Prostate gland (tissue), 2 donors: Measurements from ENCODE around the gene N4BP2L1. TPM values are rescaled to one million over a fixed set of nuclear protein-coding genes. Genes with fewer than 3 reads are reported as not detected.

Experiments used
- DNase-seq: peaks from one replicate; pipeline ENCODE4 v3.0.0-alpha.2; 2019; ENCODE audit warnings: low spot score
- H3K27ac ChIP-seq, 2 donors: fragments of 200-600 bp; sonication (generic); 2 replicates each; pipeline ENCODE4 v1.5.1; 2017 to 2019
- H3K27me3 ChIP-seq: fragments of 200-600 bp; sonication (generic); replicated peaks from 2 replicates; pipeline ENCODE4 v1.5.1; 2019; ENCODE audit not compliant: insufficient read depth
- H3K36me3 ChIP-seq, 2 donors: fragments of 200-600 bp; sonication (generic); 1 replicate in 1 of 2; 2 replicates in 1 of 2; pipeline versions ENCODE4 v1.5.1 to v1.8.1; 2017 to 2019
- H3K4me1 ChIP-seq: fragments of 200-600 bp; sonication (generic); replicated peaks from 2 replicates; pipeline ENCODE4 v1.5.1; 2019
- H3K4me3 ChIP-seq, 2 donors: fragments of 200-600 bp; sonication (generic); 2 replicates each; pipeline ENCODE4 v1.5.1; 2017 to 2019
- H3K9me3 ChIP-seq: fragments of 200-600 bp; sonication (generic); 2 replicates; pipeline ENCODE4 v1.5.1; 2017
- POLR2A ChIP-seq: fragments of 450-650 bp; IDR thresholded peaks from one replicate; pipeline ENCODE4 v1.6.1; 2016; ENCODE audit warnings: antibody characterized with exemption, mild to moderate bottlenecking
- POLR2AphosphoS5 ChIP-seq: sonication (generic); formaldehyde crosslinking; IDR thresholded peaks from one replicate; pipeline ENCODE4 v1.6.1; 2017; ENCODE audit warnings: antibody characterized with exemption
- WGBS: methylation state at CpG from one replicate; pipeline ENCODE4 v1.1.5; 2018; 5-methylcytosine and 5-hydroxymethylcytosine counted together
- intact Hi-C: fragments of 100-400 bp; cut with DNase I; formaldehyde crosslinking; loops from one replicate; pipeline ENCODE4 v1.14.2; 2022
- total RNA-seq, 2 donors: library from RNA; depleted of rRNA; stranded (reverse); fragments of >200 nt; gene quantifications; one replicate each; pipeline ENCODE4 v1.1.0, GENCODE V29; 2016
- TF ChIP-seq, protein P1 (sequence below), 4 experiments: fragments of 200-600 bp in 2 of 4; fragments of 450-650 bp in 2 of 4; sonication (generic) in 2 of 4; IDR thresholded peaks; 1 replicate in 3 of 4; 2 replicates in 1 of 4; pipeline ENCODE4 v1.5.1; 2016 to 2019; ENCODE audit warnings: antibody characterized with exemption in 4 of 4, mild to moderate bottlenecking in 2 of 4, moderate library complexity in 2 of 4

Gene N4BP2L1
- total RNA-seq, 2 donors from 2014 or later: 20.9 to 22.7 TPM

DNA sequence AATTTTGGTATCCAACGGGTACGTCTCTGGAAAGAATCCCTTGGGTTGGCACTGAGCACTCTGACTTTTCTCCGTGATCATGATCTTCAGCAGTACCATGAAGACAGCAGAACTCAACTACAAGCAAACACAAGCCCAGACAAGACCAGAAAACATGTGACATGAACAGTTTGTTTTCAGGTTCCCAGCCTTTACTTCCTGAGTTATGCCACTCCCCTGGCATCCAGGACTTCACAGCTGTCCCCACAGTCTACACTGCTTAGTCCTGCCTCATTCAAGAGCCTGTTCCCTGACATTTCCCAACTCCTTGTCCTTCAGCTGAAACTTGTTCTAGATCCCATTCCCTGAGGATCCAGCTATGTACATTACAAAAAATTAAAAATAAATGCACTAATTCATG, 4.9 kb upstream of the N4BP2L1 start:
- H3K27me3 ChIP-seq: no peaks in the 10 kb centered on the region
- H3K36me3 ChIP-seq: no peaks in the 10 kb centered on the region
- no peak overlapping the region for H3K27ac ChIP-seq
- WGBS: 39% methylated on average over 3 of the region's 3 CpGs
- TF ChIP-seq POLR2AphosphoS5: peak; percentile 72
- TF ChIP-seq, protein P1, sequence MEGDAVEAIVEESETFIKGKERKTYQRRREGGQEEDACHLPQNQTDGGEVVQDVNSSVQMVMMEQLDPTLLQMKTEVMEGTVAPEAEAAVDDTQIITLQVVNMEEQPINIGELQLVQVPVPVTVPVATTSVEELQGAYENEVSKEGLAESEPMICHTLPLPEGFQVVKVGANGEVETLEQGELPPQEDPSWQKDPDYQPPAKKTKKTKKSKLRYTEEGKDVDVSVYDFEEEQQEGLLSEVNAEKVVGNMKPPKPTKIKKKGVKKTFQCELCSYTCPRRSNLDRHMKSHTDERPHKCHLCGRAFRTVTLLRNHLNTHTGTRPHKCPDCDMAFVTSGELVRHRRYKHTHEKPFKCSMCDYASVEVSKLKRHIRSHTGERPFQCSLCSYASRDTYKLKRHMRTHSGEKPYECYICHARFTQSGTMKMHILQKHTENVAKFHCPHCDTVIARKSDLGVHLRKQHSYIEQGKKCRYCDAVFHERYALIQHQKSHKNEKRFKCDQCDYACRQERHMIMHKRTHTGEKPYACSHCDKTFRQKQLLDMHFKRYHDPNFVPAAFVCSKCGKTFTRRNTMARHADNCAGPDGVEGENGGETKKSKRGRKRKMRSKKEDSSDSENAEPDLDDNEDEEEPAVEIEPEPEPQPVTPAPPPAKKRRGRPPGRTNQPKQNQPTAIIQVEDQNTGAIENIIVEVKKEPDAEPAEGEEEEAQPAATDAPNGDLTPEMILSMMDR (IDR thresholded peaks at IDR 0.05): no peak
- H3K4me3 ChIP-seq: no peak overlapping the region
- peak; percentile 72 for DNase-seq
- H3K4me1 ChIP-seq: no peaks in the 10 kb centered on the region
- intact Hi-C loops: no loop called here
- H3K9me3 ChIP-seq: no peaks in the 10 kb centered on the region

- Histone ChIP-seq H3K27ac (no peak overlapping the region), H3K4me1 (no peaks in the 10 kb centered on the region), H3K27me3 (no peaks in the 10 kb centered on the region), H3K4me3 (no peak overlapping the region), H3K9me3 (no peaks in the 10 kb centered on the region), H3K36me3 (no peaks in the 10 kb centered on the region)
- TF ChIP-seq POLR2AphosphoS5: no peak
- TF ChIP-seq, protein P1 (IDR thresholded peaks at IDR 0.05): no peak
- no peak for TF ChIP-seq POLR2A
- DNase-seq: no peak
- 96% methylated on average over 5 of the region's 5 CpGs for WGBS
- intact Hi-C loops: no loop called here
Measured at GRCh38 chr13:32431361-32431760, 3.4 kb upstream of the N4BP2L1 start.

GRCh38 chr13:32430018-32430747, 2.3 kb upstream of the N4BP2L1 start:
- Histone ChIP-seq H3K27ac (no peak overlapping the region), H3K36me3 (no peaks in the 10 kb centered on the region), H3K4me1 (no peaks in the 10 kb centered on the region), H3K27me3 (no peaks in the 10 kb centered on the region), H3K9me3 (no peaks in the 10 kb centered on the region), H3K4me3 (no peak overlapping the region)
- no peak for DNase-seq
- TF ChIP-seq POLR2AphosphoS5 (no peak), POLR2A (no peak)
- TF ChIP-seq, protein P1 (IDR thresholded peaks at IDR 0.05): no peak
- intact Hi-C loops: no loop called here
- WGBS: 80% methylated on average over 6 of the region's 6 CpGs

DNA sequence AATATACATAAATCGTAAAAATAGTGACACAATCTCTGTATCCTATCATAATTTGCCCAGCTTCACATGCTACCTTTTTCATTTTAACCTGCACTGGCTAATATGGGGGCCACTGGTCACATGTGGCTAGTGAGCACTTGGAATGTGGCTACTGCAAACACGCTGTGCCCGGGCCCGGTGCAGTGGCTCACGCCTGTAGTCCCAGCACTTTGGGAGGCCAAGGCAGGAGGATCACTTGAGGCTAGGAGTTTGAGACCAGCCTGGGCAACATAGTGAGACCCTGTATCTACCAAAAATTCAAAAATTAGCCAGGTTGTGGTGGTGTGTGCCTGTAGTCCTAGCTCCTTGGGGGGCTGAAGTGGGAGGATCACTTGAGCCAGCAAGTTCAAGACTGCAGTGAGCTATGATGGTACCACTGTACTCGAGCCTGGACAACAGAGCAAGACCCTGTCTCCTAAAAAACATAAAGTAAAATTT, 1.5 kb upstream of the N4BP2L1 start:
- H3K4me3 ChIP-seq: no peak overlapping the region
- H3K36me3 ChIP-seq: no peaks in the 10 kb centered on the region
- H3K4me1 ChIP-seq: no peaks in the 10 kb centered on the region
- intact Hi-C loops: no loop called here
- H3K27ac ChIP-seq: peak overlapping the region in 1 of 2 donors; percentile 92
- DNase-seq: no peak
- WGBS: 96% methylated on average over 6 of the region's 6 CpGs
- no peaks in the 10 kb centered on the region for H3K9me3 ChIP-seq
- TF ChIP-seq, protein P1 (IDR thresholded peaks at IDR 0.05): no peak
- TF ChIP-seq POLR2AphosphoS5 (no peak), POLR2A (no peak)
- H3K27me3 ChIP-seq: no peaks in the 10 kb centered on the region
